PC-9 (cell line): Measurements from ENCODE around the gene PDE10A. TPM values are rescaled to one million over a fixed set of nuclear protein-coding genes. Genes with fewer than 3 reads are reported as not detected.
"Not testable (repeated sequence)": the region's sequence is repeated elsewhere in the genome, so short reads cannot be mapped to it uniquely, and the experiment has no call there.

ENCODE experiments used
- BruUV-seq: library from RNA; stranded (reverse); fragments of 400-500 nt; replicated peaks from 2 replicates; lab custom pipeline; 2021; lab: Mats Ljungman, UMichigan
- CTCF ChIA-PET: fragments of 300-600 bp; sonication (Branson Sonifier 250); formaldehyde crosslinking; loops from one replicate; lab custom pipeline; 2022; ENCODE audit warnings: antibody characterized with exemption; lab: Charles Lee
- POLR2A ChIA-PET: fragments of 300-600 bp; sonication (Branson Sonifier 250); formaldehyde crosslinking; loops from one replicate; lab custom pipeline; 2022; ENCODE audit warnings: antibody characterized with exemption; ENCODE audit not compliant: unreplicated experiment; lab: Charles Lee
- DNase-seq, 2 experiments: peaks; one replicate each; pipeline versions ENCODE4 v3.0.0 to v3.0.0-alpha.2; 2015 to 2022; ENCODE audit warnings: mixed read lengths in 1 of 2
- H2AFZ ChIP-seq: fragments of 200-600 bp; sonication (generic); 2 replicates; pipeline ENCODE4 v1.8.1; 2017; ENCODE audit warnings: antibody characterized with exemption
- H3F3A ChIP-seq: fragments of 200-600 bp; sonication (generic); 2 replicates; pipeline ENCODE4 v1.8.1; 2017; ENCODE audit warnings: antibody characterized with exemption, mild to moderate bottlenecking, low read depth; ENCODE audit not compliant: insufficient read depth
- H3K27ac ChIP-seq: fragments of 200-600 bp; sonication (generic); 2 replicates; pipeline ENCODE4 v1.6.1; 2016; ENCODE audit warnings: mixed run types
- H3K27me3 ChIP-seq: fragments of 200-600 bp; sonication (generic); 2 replicates; pipeline ENCODE4 v1.6.1; 2016; ENCODE audit warnings: low read depth, mixed run types; ENCODE audit not compliant: insufficient read depth
- H3K36me3 ChIP-seq: fragments of 200-600 bp; sonication (generic); 2 replicates; pipeline ENCODE4 v1.6.1; 2016; ENCODE audit warnings: low read depth, mixed run types
- H3K4me1 ChIP-seq: fragments of 200-600 bp; sonication (generic); replicated peaks from 2 replicates; pipeline ENCODE4 v1.6.1; 2016; ENCODE audit warnings: mixed run types; ENCODE audit not compliant: insufficient read depth
- H3K4me2 ChIP-seq: fragments of 200-600 bp; sonication (generic); 2 replicates; pipeline ENCODE4 v1.6.1; 2017; ENCODE audit warnings: mixed run types
- H3K4me3 ChIP-seq: fragments of 200-600 bp; sonication (generic); 2 replicates; pipeline ENCODE4 v1.6.1; 2016; ENCODE audit warnings: mixed run types
- H3K79me2 ChIP-seq: fragments of 200-600 bp; sonication (generic); 2 replicates; pipeline ENCODE4 v1.6.1; 2017; ENCODE audit warnings: low read depth, mixed run types
- H3K9me2 ChIP-seq: fragments of 200-600 bp; sonication (generic); 2 replicates; pipeline ENCODE4 v1.8.1; 2017; ENCODE audit warnings: mild to moderate bottlenecking; ENCODE audit not compliant: insufficient read depth
- H3K9me3 ChIP-seq: fragments of 200-600 bp; sonication (generic); 2 replicates; pipeline ENCODE4 v1.8.1; 2016; ENCODE audit warnings: low read depth; ENCODE audit not compliant: insufficient read depth
- H4K20me1 ChIP-seq: fragments of 200-600 bp; sonication (generic); 2 replicates; pipeline ENCODE4 v1.8.1; 2017; ENCODE audit not compliant: insufficient read depth
- EZH2 ChIP-seq: fragments of 200-600 bp; sonication (generic); IDR thresholded peaks from 2 replicates; pipeline ENCODE4 v1.8.0; 2017; ENCODE audit warnings: antibody characterized with exemption, low read depth
- intact Hi-C: fragments of 100-400 bp; cut with micrococcal nuclease; formaldehyde crosslinking; loops from one replicate; pipeline ENCODE4 v1.10.0; 2022; ENCODE audit not compliant: unreplicated experiment
- total RNA-seq: library from RNA; stranded (reverse); gene quantifications from 2 replicates; pipeline ENCODE4 v1.2.3, GENCODE V29; 2021
- TF ChIP-seq, protein P1 (sequence below): fragments of 200-600 bp; sonication (generic); conservative IDR thresholded peaks from 2 replicates; pipeline ENCODE4 v1.6.1; 2017; ENCODE audit warnings: mixed run types, antibody characterized with exemption, mild to moderate bottlenecking, moderate library complexity

The PDE10A gene
- total RNA-seq, 1 experiment from 2014 or later, result not detected

DNA sequence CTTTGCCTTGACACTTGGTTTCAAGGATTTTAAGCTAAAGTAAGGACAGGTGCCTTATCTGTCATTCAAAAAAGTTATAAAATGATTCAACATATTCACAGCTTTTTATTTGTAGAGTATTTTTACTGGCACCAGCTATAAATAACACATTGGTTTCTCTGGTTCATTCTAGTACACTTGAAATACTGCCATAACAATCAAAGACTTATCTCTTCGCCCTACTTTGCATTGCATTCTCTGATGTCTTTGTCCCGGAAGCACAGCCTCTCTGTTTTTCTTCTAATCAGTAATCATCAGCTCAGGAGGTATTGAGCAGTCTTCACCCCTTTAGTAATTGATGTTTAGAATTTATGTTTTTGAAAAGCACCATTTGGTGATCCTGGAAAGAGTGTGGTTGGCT, 156.4 kb downstream of the PDE10A start:
- no peak overlapping the region for H3K4me3 ChIP-seq
- H4K20me1 ChIP-seq, result no peaks in the 10 kb centered on the region
- H3K27ac ChIP-seq, result no peak overlapping the region
- no TSS peak for BruUV-seq
- no peak overlapping the region for H2AFZ ChIP-seq
- no peaks in the 10 kb centered on the region for H3K36me3 ChIP-seq
- ChIA-PET POLR2A (no interaction called here), CTCF (no interaction called here)
- no peaks in the 10 kb centered on the region for H3F3A ChIP-seq
- no peaks in the 10 kb centered on the region for H3K79me2 ChIP-seq
- H3K9me3 ChIP-seq, result peaks cover 3% of the 10 kb centered on the region; the same call in 1 of the 2 replicates
- H3K9me2 ChIP-seq, result no peaks in the 10 kb centered on the region
- no peak for DNase-seq
- H3K4me2 ChIP-seq, result no peak overlapping the region
- TF ChIP-seq EZH2, result no peak
- TF ChIP-seq, protein P1, sequence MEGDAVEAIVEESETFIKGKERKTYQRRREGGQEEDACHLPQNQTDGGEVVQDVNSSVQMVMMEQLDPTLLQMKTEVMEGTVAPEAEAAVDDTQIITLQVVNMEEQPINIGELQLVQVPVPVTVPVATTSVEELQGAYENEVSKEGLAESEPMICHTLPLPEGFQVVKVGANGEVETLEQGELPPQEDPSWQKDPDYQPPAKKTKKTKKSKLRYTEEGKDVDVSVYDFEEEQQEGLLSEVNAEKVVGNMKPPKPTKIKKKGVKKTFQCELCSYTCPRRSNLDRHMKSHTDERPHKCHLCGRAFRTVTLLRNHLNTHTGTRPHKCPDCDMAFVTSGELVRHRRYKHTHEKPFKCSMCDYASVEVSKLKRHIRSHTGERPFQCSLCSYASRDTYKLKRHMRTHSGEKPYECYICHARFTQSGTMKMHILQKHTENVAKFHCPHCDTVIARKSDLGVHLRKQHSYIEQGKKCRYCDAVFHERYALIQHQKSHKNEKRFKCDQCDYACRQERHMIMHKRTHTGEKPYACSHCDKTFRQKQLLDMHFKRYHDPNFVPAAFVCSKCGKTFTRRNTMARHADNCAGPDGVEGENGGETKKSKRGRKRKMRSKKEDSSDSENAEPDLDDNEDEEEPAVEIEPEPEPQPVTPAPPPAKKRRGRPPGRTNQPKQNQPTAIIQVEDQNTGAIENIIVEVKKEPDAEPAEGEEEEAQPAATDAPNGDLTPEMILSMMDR, result no peak
- intact Hi-C loops, result no loop called here
- H3K4me1 ChIP-seq, result no peaks in the 10 kb centered on the region
- no peaks in the 10 kb centered on the region for H3K27me3 ChIP-seq

DNA sequence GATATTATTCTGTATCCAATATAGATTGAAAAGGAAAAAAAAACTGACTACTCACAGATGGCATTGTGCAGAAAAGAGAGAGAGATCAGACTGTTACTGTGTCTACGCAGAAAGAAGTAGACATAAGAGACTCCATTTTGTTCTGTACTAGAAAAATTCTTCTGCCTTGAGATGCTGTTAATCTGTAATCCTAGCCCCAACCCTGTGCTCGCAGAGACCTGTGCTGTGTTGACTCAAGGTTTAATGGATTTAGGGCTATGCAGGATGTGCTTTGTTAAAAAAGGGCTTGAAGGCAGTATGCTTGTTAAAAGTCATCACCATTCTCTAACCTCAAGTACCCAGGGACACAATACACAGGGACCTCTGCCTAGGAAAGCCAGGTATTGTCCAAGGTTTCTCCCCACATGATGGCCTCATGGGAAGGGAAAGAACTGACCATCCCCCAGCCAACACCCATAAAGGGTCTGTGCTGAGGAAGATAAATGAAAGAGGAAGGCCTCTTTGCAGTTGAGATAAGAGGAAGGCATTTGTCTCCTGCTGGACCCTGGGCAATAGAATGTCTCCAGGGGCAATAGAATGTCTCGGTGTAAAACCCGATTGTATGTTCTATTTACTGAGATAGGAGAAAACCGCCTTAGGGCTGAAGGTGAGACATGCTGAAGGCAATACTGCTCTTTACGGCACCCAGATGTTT, 162.7 kb downstream of the PDE10A start:
- intact Hi-C loops, CTCF ChIA-PET, BruUV-seq: not testable (repeated sequence)

DNA sequence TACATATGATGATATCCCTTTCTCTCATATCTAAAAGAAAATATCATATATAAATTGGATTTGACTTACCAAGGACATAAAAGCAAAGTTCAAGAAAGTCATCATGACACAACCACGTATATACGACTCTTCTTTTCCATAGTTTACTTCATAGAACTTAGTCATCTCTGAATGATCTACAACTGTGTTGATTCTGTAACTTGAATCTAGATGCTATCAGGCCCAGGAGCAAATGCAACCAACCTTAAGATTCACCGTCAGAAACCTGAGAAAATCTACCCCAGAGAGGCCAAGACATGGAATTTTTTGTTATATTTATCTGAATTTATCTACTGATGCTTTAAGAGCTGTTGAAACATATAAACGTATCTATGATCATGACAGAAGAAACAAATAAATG, 165.6 kb downstream of the PDE10A start:
- Histone ChIP-seq H3F3A (no peaks in the 10 kb centered on the region), H3K27ac (no peak overlapping the region), H3K9me2 (no peaks in the 10 kb centered on the region), H3K4me3 (no peak overlapping the region), H2AFZ (no peak overlapping the region), H3K4me2 (no peak overlapping the region), H3K36me3 (no peaks in the 10 kb centered on the region), H3K9me3 (peaks cover 5% of the 10 kb centered on the region; the same call in 1 of the 2 replicates), H3K27me3 (no peaks in the 10 kb centered on the region; the same call in 1 of the 2 replicates), H3K4me1 (no peaks in the 10 kb centered on the region), H4K20me1 (no peaks in the 10 kb centered on the region), H3K79me2 (no peaks in the 10 kb centered on the region)
- BruUV-seq, result no TSS peak
- POLR2A ChIA-PET, result no interaction called here
- CTCF ChIA-PET, result no interaction called here
- DNase-seq, result peak in 1 of 2 experiments; percentile 51
- TF ChIP-seq EZH2, result no peak
- TF ChIP-seq, protein P1, result no peak
- intact Hi-C loops, result no loop called here

More for the DNA sequence above, 162.7 kb downstream of the PDE10A start:
- H3K9me2 ChIP-seq, H3K27me3 ChIP-seq, DNase-seq, H3K36me3 ChIP-seq, H3K9me3 ChIP-seq, H3K79me2 ChIP-seq, H3F3A ChIP-seq, POLR2A ChIA-PET, H3K4me1 ChIP-seq, H4K20me1 ChIP-seq, H3K4me2 ChIP-seq, H2AFZ ChIP-seq, H3K4me3 ChIP-seq, H3K27ac ChIP-seq: not testable (repeated sequence)
